IMR-90 (cell line): Measurements from ENCODE around the gene CPNE2. TPM values are rescaled to one million over a fixed set of nuclear protein-coding genes. Genes with fewer than 3 reads are reported as not detected.

Experiments used
- ATAC-seq: fragments of 200-7000 bp; cut with Tn5 transposase; 2 replicates; pipeline ENCODE4 v1.9.1; 2020; ENCODE audit warnings: low read depth, mild to moderate bottlenecking, moderate library complexity
- BruUV-seq: library from RNA; stranded (reverse); fragments of 400-500 nt; replicated peaks from 2 replicates; lab custom pipeline; 2021; lab: Mats Ljungman, UMichigan
- CTCF ChIA-PET: fragments of 300-600 bp; formaldehyde crosslinking; extraction: SDS; loops from one replicate; lab custom pipeline; 2021; ENCODE audit warnings: antibody characterized with exemption; lab: Yijun Ruan, JAX
- POLR2A ChIA-PET: fragments of 300-600 bp; sonication (Branson Sonifier 250); formaldehyde crosslinking; loops from one replicate; lab custom pipeline; 2022; ENCODE audit warnings: antibody characterized with exemption; ENCODE audit not compliant: unreplicated experiment; lab: Charles Lee
- DNase-seq: peaks from one replicate; pipeline ENCODE4 v3.0.0; 2013
- H2AFZ ChIP-seq: replicated peaks from 2 replicates; pipeline ENCODE3; 2013; ENCODE audit warnings: low read length, mild to moderate bottlenecking; ENCODE audit not compliant: poor library complexity
- H2AK5ac ChIP-seq: 2 replicates; pipeline ENCODE4 v1.6.1; 2013; ENCODE audit warnings: low read depth, low read length, inconsistent platforms
- H2AK9ac ChIP-seq: replicated peaks from 2 replicates; pipeline ENCODE3; 2013; ENCODE audit warnings: mild to moderate bottlenecking, low read depth, low read length, moderate library complexity; ENCODE audit not compliant: poor library complexity
- H2BK120ac ChIP-seq: 2 replicates; pipeline ENCODE4 v1.6.1; 2013; ENCODE audit warnings: low read depth, low read length, inconsistent platforms
- H2BK15ac ChIP-seq: 3 replicates; pipeline ENCODE4 v1.6.1; 2013; ENCODE audit warnings: low read depth, low read length, inconsistent platforms
- H2BK20ac ChIP-seq: 2 replicates; pipeline ENCODE4 v1.6.1; 2013; ENCODE audit warnings: low read depth, mild to moderate bottlenecking, inconsistent platforms, low read length, moderate library complexity
- H2BK5ac ChIP-seq: 2 replicates; pipeline ENCODE4 v1.6.1; 2013; ENCODE audit warnings: mild to moderate bottlenecking, low read depth, low read length, inconsistent platforms; ENCODE audit not compliant: poor library complexity, severe bottlenecking
- H3K14ac ChIP-seq: replicated peaks from 2 replicates; pipeline ENCODE4 v1.6.1; 2013; ENCODE audit warnings: low read depth, low read length, inconsistent platforms
- H3K18ac ChIP-seq: 2 replicates; pipeline ENCODE4 v1.6.1; 2013; ENCODE audit warnings: low read depth, low read length, control low read depth
- H3K23ac ChIP-seq: 2 replicates; pipeline ENCODE4 v1.6.1; 2013; ENCODE audit warnings: low read depth, low read length, inconsistent platforms
- H3K27ac ChIP-seq: 2 replicates; pipeline ENCODE4 v1.5.1; 2013; ENCODE audit warnings: mild to moderate bottlenecking, control low read depth, low read length; ENCODE audit not compliant: insufficient read depth
- H3K27me3 ChIP-seq: 2 replicates; pipeline ENCODE4 v1.6.1; 2013; ENCODE audit warnings: low read length; ENCODE audit not compliant: control insufficient read depth, insufficient read depth
- H3K36me3 ChIP-seq: 2 replicates; pipeline ENCODE4 v1.6.1; 2013; ENCODE audit warnings: low read length, mixed read lengths; ENCODE audit not compliant: control insufficient read depth, insufficient read depth
- H3K4ac ChIP-seq: 2 replicates; pipeline ENCODE4 v1.6.1; 2013; ENCODE audit warnings: low read depth, low read length, inconsistent platforms
- H3K4me1 ChIP-seq: 2 replicates; pipeline ENCODE4 v1.6.1; 2013; ENCODE audit warnings: low read length, mixed read lengths; ENCODE audit not compliant: control insufficient read depth, insufficient read depth
- H3K4me2 ChIP-seq: 2 replicates; pipeline ENCODE4 v1.6.1; 2013; ENCODE audit warnings: low read depth, mild to moderate bottlenecking, control low read depth, low read length, moderate library complexity
- H3K4me3 ChIP-seq: 2 replicates; pipeline ENCODE4 v1.5.1; 2013; ENCODE audit warnings: low read depth, mild to moderate bottlenecking, control low read depth, low read length, moderate library complexity; ENCODE audit not compliant: insufficient read depth
- H3K56ac ChIP-seq: 2 replicates; pipeline ENCODE4 v1.6.1; 2013; ENCODE audit warnings: low read length, inconsistent platforms; ENCODE audit not compliant: insufficient read depth; ENCODE audit errors: extremely low read depth
- H3K79me1 ChIP-seq, 2 experiments: 2 replicates each; pipeline ENCODE4 v1.6.1; 2013; ENCODE audit warnings: low read length in 2 of 2, inconsistent platforms in 1 of 2, low read depth in 1 of 2
- H3K9ac ChIP-seq: 2 replicates; pipeline ENCODE4 v1.6.1; 2013; ENCODE audit warnings: low read depth, low read length, control low read depth
- H3K9me1 ChIP-seq: 2 replicates; pipeline ENCODE4 v1.6.1; 2013; ENCODE audit warnings: low read length, inconsistent platforms; ENCODE audit not compliant: insufficient read depth
- H3K9me3 ChIP-seq: 2 replicates; pipeline ENCODE4 v1.6.1; 2013; ENCODE audit warnings: low read length; ENCODE audit not compliant: control insufficient read depth, insufficient read depth
- H4K20me1 ChIP-seq: 2 replicates; pipeline ENCODE4 v1.6.1; 2013; ENCODE audit warnings: low read length, inconsistent platforms; ENCODE audit not compliant: insufficient read depth
- H4K5ac ChIP-seq: 2 replicates; pipeline ENCODE4 v1.6.1; 2013; ENCODE audit warnings: mild to moderate bottlenecking, low read depth, low read length, control low read depth
- H4K8ac ChIP-seq, 2 experiments: 2 replicates each; pipeline ENCODE4 v1.6.1; 2013; ENCODE audit warnings: low read depth in 2 of 2, low read length in 2 of 2, control low read depth in 1 of 2, inconsistent platforms in 1 of 2
- H4K91ac ChIP-seq: 2 replicates; pipeline ENCODE4 v1.6.1; 2013; ENCODE audit warnings: low read depth, low read length, inconsistent platforms; ENCODE audit not compliant: insufficient read depth
- BHLHE40 ChIP-seq: fragments of 150-350 bp; IDR thresholded peaks from 2 replicates; pipeline ENCODE4 v1.6.1; 2016; ENCODE audit warnings: mild to moderate bottlenecking, low read depth, low read length
- CEBPB ChIP-seq: IDR thresholded peaks from 2 replicates; pipeline ENCODE4 v1.6.1; 2012; ENCODE audit warnings: low read depth, low read length, improper control_type of control experiment
- CHD1 ChIP-seq: IDR thresholded peaks from 2 replicates; pipeline ENCODE4 v1.6.1; 2012; ENCODE audit warnings: low read depth, low read length, improper control_type of control experiment
- FOS ChIP-seq: fragments of 150-350 bp; IDR thresholded peaks from 2 replicates; pipeline ENCODE4 v1.6.1; 2016; ENCODE audit warnings: low read depth, low read length
- MAFK ChIP-seq: IDR thresholded peaks from 2 replicates; pipeline ENCODE4 v1.6.1; 2012; ENCODE audit warnings: low read depth, low read length, improper control_type of control experiment
- MAZ ChIP-seq: IDR thresholded peaks from 2 replicates; pipeline ENCODE4 v1.6.1; 2012; ENCODE audit warnings: low read depth, mild to moderate bottlenecking, low read length, improper control_type of control experiment, moderate library complexity, borderline replicate concordance
- MXI1 ChIP-seq: IDR thresholded peaks from 2 replicates; pipeline ENCODE4 v1.6.1; 2012; ENCODE audit warnings: low read depth, mild to moderate bottlenecking, low read length, moderate library complexity, borderline replicate concordance
- NFE2L2 ChIP-seq: fragments of 150-350 bp; IDR thresholded peaks from 2 replicates; pipeline ENCODE4 v1.6.1; 2016; ENCODE audit warnings: low read depth, mild to moderate bottlenecking, low read length
- POLR2A ChIP-seq: IDR thresholded peaks from 2 replicates; pipeline ENCODE4 v1.6.1; 2012; ENCODE audit warnings: mild to moderate bottlenecking, low read depth, low read length
- RAD21 ChIP-seq: IDR thresholded peaks from 2 replicates; pipeline ENCODE4 v1.6.1; 2012; ENCODE audit warnings: low read length, improper control_type of control experiment
- RCOR1 ChIP-seq: IDR thresholded peaks from 2 replicates; pipeline ENCODE4 v1.6.1; 2012; ENCODE audit warnings: mild to moderate bottlenecking, low read length, improper control_type of control experiment; ENCODE audit not compliant: insufficient replicate concordance
- RFX5 ChIP-seq: IDR thresholded peaks from 2 replicates; pipeline ENCODE4 v1.8.0; 2012; ENCODE audit warnings: low read depth, mild to moderate bottlenecking, low read length, moderate library complexity
- SMC3 ChIP-seq: fragments of 150-350 bp; IDR thresholded peaks from 2 replicates; pipeline ENCODE4 v1.6.1; 2016; ENCODE audit warnings: low read depth, mild to moderate bottlenecking, antibody characterized with exemption, low read length, moderate library complexity
- dilution Hi-C: fragments of 300-500 bp; cut with HindIII; formaldehyde crosslinking; loops from one replicate; pipeline ENCODE4 v1.14.3; 2018; ENCODE audit warnings: low sequenced_read_pairs; ENCODE audit not compliant: unreplicated experiment
- in situ Hi-C: fragments of 300-500 bp; cut with MboI; formaldehyde crosslinking; loops from 3 replicates; pipeline ENCODE4 v1.14.3; 2019; ENCODE audit warnings: low sequenced_read_pairs, inconsistent platforms, mixed read lengths
- intact Hi-C: fragments of 100-400 bp; cut with micrococcal nuclease; formaldehyde crosslinking; loops from 2 replicates; pipeline ENCODE4 v1.10.0; 2022
- polyA plus RNA-seq, 3 experiments: library from polyadenylated mRNA; depleted of rRNA; stranded (reverse); fragments of >200 nt; gene quantifications; 2 replicates each; pipeline ENCODE4 v1.2.3, GENCODE V29; 2012; ENCODE audit warnings: low replicate concordance in 1 of 3
- total RNA-seq: library from RNA; depleted of rRNA; stranded (reverse); fragments of >200 nt; gene quantifications from 2 replicates; pipeline ENCODE4 v1.2.3, GENCODE V29; 2012
- TF ChIP-seq, protein P1 (sequence below): fragments of 150-350 bp; IDR thresholded peaks from 2 replicates; pipeline ENCODE4 v1.6.1; 2016; ENCODE audit warnings: low read depth, mild to moderate bottlenecking, low read length, moderate library complexity, borderline replicate concordance
- TF ChIP-seq, protein P2 (sequence below): conservative IDR thresholded peaks from 2 replicates; pipeline ENCODE4 v1.5.1; 2012; ENCODE audit warnings: mild to moderate bottlenecking, low read depth, low read length, improper control_type of control experiment

Gene CPNE2
- total and polyA plus RNA-seq, 2 of the 4 experiments (the other 2 are of a cell fraction), result 15.4 to 48.0 TPM

DNA sequence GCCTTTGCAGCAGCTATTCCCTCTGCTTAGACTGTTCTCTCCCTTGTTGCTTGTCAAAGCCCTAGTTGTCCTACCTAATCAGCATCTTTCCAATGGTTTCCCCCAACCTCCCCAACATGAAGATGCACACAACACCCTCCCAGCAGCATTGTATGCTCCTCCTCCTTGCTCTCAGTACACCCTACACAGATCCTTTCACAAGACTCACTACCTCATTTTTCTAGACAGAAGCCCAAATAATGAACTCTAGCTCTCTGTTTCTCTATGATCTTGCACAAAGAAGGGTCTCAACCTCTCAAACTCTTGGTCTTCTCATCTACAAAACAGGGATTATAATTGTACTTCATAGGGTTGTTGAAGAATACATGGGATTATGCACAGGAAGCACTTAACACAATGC, 74.1 kb downstream of the CPNE2 start:
- Histone ChIP-seq H2BK20ac (no peak overlapping the region), H3K9me1 (no peaks in the 10 kb centered on the region), H3K79me1 (peaks cover 4 to 5% of the 10 kb centered on the region in 2 experiments; a peak in 1 of 4 replicates), H3K14ac (no peak overlapping the region), H3K4ac (no peak overlapping the region), H2BK15ac (no peak overlapping the region), H3K56ac (no peak overlapping the region), H2BK5ac (no peak overlapping the region), H3K9ac (no peak overlapping the region), H3K18ac (no peak overlapping the region), H2AK9ac (no peak overlapping the region), H2AK5ac (no peak overlapping the region), H2AFZ (no peak overlapping the region), H2BK120ac (no peak overlapping the region), H3K36me3 (peaks cover 43% of the 10 kb centered on the region), H3K27me3 (no peaks in the 10 kb centered on the region), H4K20me1 (peaks cover 3% of the 10 kb centered on the region; the same call in 1 of the 2 replicates), H3K9me3 (no peaks in the 10 kb centered on the region), H3K4me3 (no peak overlapping the region), H4K91ac (no peak overlapping the region), H3K23ac (no peak overlapping the region), H4K8ac (no peak overlapping the region), H3K4me2 (no peak overlapping the region), H3K27ac (no peak overlapping the region), H3K4me1 (no peaks in the 10 kb centered on the region), H4K5ac (no peak overlapping the region)
- BruUV-seq, result no TSS peak
- no peak for DNase-seq
- intact Hi-C loops, result loop anchor here (5.0 kb wide), 2 partner anchors 299 to 374 kb away; partner anchors contain the start of gene SLC12A3
- no peak for ATAC-seq
- ChIA-PET CTCF (interaction anchor here (0.7 kb wide), 1 partner anchor 467 kb away, joined by 4 read pairs; no protein-coding TSS in a partner anchor), POLR2A (no interaction called here)
- in situ Hi-C loops, result loop anchor here (5.0 kb wide), 1 partner anchor 79 kb away; no protein-coding TSS in a partner anchor
- dilution Hi-C loops, result no loop called here
- TF ChIP-seq MXI1, result no peak
- no peak for TF ChIP-seq NFE2L2
- no peak for TF ChIP-seq MAZ
- no peak for TF ChIP-seq RFX5
- no peak for TF ChIP-seq FOS
- no peak for TF ChIP-seq BHLHE40
- no peak for TF ChIP-seq CHD1
- TF ChIP-seq, protein P1, sequence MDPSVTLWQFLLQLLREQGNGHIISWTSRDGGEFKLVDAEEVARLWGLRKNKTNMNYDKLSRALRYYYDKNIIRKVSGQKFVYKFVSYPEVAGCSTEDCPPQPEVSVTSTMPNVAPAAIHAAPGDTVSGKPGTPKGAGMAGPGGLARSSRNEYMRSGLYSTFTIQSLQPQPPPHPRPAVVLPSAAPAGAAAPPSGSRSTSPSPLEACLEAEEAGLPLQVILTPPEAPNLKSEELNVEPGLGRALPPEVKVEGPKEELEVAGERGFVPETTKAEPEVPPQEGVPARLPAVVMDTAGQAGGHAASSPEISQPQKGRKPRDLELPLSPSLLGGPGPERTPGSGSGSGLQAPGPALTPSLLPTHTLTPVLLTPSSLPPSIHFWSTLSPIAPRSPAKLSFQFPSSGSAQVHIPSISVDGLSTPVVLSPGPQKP, result no peak
- no peak for TF ChIP-seq MAFK
- TF ChIP-seq SMC3, result no peak
- TF ChIP-seq, protein P2, sequence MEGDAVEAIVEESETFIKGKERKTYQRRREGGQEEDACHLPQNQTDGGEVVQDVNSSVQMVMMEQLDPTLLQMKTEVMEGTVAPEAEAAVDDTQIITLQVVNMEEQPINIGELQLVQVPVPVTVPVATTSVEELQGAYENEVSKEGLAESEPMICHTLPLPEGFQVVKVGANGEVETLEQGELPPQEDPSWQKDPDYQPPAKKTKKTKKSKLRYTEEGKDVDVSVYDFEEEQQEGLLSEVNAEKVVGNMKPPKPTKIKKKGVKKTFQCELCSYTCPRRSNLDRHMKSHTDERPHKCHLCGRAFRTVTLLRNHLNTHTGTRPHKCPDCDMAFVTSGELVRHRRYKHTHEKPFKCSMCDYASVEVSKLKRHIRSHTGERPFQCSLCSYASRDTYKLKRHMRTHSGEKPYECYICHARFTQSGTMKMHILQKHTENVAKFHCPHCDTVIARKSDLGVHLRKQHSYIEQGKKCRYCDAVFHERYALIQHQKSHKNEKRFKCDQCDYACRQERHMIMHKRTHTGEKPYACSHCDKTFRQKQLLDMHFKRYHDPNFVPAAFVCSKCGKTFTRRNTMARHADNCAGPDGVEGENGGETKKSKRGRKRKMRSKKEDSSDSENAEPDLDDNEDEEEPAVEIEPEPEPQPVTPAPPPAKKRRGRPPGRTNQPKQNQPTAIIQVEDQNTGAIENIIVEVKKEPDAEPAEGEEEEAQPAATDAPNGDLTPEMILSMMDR, result no peak
- no peak for TF ChIP-seq RAD21
- no peak for TF ChIP-seq POLR2A
- TF ChIP-seq RCOR1, result no peak
- no peak for TF ChIP-seq CEBPB
